Fibroblast of villous mesenchyme (primary cell): ENCODE data around the gene CAMK2N2. TPM values are rescaled to one million over a fixed set of nuclear protein-coding genes. Genes with fewer than 3 reads are reported as not detected.

Experiments used
- DNase-seq: peaks from one replicate; pipeline ENCODE4 v3.0.0-alpha.2; 2010; ENCODE audit warnings: low read depth
- H3K4me3 ChIP-seq: 2 replicates; pipeline ENCODE4 v1.5.1; 2011; ENCODE audit warnings: low read depth, mild to moderate bottlenecking, low read length
- total RNA-seq: library from RNA; depleted of rRNA; stranded (reverse); fragments of >200 nt; gene quantifications from 2 replicates; pipeline ENCODE4 v1.2.3, GENCODE V29; 2012
- TF ChIP-seq, protein P1 (sequence below): IDR thresholded peaks from 2 replicates; pipeline ENCODE4 v1.5.1; 2012; ENCODE audit warnings: low read depth, mild to moderate bottlenecking, low read length; ENCODE audit not compliant: insufficient read depth

Gene CAMK2N2
- total RNA-seq, 1 donor, result not detected

DNA sequence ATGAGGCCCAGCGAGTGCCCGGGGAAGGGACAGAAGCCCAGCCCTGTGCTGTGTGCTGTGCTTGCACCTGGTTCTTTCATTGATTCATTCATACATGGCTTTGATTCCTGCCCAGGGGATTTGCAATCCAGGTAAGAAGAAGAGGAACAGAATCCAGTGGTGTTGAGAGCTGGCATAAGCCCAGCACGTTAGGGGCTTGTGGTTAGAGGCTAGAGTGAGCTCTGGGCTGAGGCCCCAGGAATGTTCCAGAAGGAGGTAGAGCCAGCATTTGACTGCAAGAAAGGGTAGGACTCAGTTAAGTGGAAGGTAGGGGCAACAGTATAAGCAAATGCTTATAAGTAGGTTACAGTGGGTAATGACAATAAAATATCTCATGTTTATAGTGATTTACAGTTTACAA is 29.7 kb downstream of the CAMK2N2 start:
- H3K4me3 ChIP-seq, result no peak overlapping the region
- DNase-seq, result no peak
- TF ChIP-seq, protein P1, sequence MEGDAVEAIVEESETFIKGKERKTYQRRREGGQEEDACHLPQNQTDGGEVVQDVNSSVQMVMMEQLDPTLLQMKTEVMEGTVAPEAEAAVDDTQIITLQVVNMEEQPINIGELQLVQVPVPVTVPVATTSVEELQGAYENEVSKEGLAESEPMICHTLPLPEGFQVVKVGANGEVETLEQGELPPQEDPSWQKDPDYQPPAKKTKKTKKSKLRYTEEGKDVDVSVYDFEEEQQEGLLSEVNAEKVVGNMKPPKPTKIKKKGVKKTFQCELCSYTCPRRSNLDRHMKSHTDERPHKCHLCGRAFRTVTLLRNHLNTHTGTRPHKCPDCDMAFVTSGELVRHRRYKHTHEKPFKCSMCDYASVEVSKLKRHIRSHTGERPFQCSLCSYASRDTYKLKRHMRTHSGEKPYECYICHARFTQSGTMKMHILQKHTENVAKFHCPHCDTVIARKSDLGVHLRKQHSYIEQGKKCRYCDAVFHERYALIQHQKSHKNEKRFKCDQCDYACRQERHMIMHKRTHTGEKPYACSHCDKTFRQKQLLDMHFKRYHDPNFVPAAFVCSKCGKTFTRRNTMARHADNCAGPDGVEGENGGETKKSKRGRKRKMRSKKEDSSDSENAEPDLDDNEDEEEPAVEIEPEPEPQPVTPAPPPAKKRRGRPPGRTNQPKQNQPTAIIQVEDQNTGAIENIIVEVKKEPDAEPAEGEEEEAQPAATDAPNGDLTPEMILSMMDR, result no peak

DNA sequence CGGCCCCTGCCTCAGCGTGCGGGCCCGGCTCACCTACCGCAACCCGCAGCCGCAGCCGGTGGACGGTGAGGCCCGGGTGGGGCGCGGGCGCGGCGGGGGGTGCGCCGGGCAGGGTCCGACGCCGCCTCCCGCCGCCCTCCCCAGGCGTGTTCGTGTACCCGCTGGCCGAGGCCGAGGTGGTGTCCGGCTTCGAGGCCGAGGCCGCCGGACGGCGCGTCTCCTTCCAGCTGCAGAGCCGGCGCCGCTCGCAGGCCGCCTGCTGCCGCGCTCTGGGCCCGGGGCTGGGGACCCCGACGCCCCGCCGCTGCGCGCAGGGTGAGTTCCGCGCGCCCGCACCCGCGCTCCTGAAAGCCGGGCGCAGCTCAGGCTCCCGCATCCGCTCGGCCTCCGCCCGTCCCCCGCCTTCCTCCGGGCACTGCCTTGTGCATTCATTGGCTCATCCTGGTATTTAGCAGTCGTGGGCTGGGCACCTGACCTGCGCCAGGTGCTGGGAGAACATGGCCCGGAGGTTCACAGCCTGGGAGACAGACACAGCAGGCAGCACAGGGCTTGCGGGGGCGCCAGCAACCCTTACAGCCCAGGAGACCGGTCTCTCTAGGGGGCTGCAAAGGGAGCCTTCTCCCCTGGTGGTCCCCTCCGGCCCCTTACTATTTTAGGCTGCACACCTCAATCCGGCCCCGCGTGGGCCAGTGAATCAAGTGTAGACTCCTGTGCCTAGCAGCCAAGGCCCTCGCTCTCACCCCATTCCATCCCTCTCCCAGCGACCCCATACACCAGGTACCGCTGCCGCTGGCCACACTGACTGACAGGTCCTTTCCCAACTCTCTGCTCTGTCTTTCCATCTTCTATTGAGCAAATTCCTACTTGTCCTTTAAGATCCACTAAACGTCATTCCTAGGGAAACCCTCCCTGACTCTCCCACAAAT is 30.5 kb downstream of the CAMK2N2 start:
- H3K4me3 ChIP-seq, result no peak overlapping the region
- no peak for DNase-seq
- TF ChIP-seq, protein P1, result no peak

DNA sequence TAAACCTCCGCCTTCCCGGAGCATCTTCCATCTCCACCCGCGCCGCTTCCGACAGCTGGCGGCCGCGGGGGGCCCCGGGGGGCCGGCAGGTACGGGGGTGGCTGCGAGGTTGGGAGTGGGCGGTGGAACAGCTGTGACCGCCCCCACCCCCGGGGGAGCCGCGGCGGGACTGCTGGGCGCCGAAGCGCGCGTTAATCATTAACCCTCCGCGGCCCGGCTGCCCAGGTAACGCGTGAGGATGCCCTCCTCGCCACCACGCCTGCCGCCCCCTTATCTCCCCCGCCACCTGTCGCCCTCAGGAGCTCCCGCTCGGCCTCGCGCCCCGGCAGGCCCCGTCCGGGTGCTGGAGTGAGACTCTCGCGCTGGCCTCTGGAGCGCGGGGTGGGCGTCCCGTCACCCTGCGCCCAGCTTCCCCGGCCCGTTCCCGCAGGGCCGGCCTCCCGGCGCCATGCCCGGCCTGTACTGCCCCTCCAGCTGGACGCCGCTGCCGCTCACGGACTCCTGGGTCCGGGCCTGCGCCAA is 31.2 kb downstream of the CAMK2N2 start:
- DNase-seq, result no peak
- no peak overlapping the region for H3K4me3 ChIP-seq
- TF ChIP-seq, protein P1, result no peak

DNA sequence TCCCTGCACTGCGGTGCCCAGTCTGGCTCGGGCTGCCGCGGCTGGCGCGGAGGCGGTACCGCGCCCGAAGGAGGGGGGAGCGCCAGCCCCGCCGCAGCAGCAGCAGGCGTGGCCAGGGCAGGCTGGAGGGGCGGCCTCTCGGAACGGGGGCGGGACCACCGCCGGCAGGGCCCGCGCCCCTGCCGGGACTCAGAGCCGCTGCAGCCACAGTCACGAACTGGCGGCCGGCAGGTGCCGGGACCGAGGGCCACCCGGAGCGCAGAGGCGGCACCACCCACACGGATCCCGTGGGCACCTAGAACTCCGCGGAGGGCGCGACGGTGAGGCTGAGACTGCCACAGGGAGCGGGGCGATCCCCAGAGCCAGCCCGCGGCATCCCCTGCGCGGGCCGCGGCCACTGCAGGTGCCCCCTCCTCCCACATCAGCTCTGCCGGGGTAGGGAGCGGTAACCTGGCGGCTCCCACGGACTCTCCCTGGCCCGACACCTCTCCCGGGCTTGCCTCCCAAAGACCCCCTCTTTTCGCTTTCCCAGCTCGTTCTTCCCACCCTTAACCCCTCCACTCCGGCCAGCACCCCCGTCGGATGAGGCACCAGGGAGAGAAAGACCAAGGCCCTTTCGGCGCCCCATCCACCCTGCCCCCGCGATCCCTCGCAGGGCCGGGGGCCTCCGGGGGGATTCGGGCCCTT is 31.8 kb downstream of the CAMK2N2 start, which contains the start of gene VWA5B2:
TSS of gene VWA5B2 (plus strand) at position 192 of the 687 bp plus-strand sequence. CDS start 944 bp downstream, outside the sequence.
- H3K4me3 ChIP-seq, result peak within 1 kb of the TSS; percentile 34
- TF ChIP-seq, protein P1, result peak; percentile 10
- DNase-seq, result peak; percentile 19

DNA sequence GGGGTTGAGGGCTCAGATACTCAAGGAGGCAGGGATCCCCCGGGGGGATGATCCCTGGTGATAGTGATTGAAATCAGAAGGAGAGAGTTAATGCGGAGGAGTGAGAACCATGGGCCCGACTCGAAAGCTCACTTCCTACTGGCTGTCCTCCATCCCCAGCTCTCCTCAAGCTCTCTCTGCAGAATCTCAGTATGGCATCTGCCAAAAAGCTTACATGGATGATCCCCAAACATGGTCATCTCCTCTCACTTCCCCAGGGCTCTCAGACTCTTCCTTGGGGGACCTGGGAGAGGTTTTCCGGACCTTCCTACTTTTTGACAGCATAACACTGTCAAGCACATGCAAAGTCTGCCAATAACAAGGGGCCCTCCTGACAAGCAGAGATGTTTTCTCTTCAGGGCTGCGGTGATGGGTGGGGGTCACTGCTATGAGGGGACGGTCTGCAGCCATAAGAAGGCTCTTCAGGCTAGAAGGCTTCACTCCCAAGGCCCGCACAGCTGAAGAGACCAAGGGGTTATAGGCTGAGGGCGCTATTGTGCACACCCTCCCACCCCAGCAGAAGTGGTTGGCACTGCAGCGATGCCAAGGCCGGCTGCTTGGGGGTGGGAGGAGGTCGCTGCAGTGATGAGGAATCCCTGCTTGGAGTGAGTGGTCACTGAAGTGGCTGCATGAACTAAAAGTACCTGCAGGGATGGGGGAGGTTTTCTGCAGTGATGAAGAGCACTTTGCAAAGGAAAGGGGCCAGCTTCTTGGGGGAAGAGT is 32.8 kb downstream of the CAMK2N2 start:
- TF ChIP-seq, protein P1, result no peak
- no peak overlapping the region for H3K4me3 ChIP-seq
- DNase-seq, result no peak

DNA sequence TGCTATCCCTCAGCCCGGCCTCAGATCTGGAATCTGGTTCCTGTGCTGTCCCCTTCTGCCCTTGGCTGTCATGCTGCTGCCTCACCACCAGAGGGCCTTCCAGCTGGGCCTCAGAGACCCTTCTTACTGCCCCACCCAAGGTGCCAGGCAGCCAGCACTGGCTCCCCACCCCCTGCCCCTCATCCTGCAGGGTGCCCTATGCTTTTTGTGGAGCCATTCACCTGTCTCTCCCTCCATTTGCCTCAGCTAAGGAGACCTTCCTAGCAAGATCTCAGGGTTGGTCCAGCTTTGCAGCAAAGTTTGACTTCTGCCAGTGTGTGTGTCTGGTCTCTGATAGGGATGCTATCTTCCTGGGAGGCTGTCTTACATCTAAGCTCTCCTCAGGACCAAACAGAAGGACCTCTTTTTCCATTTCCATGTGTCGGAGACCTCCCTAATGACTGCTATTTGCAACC is 33.8 kb downstream of the CAMK2N2 start:
- TF ChIP-seq, protein P1, result peak; percentile 79
- DNase-seq, result peak; percentile 28
- H3K4me3 ChIP-seq, result no peak overlapping the region
